ENCODE measurements around the gene CFAP99. TPM values are rescaled to one million over a fixed set of nuclear protein-coding genes. Genes with fewer than 3 reads are reported as not detected.
A peak's percentile ranks its signal among the peaks of the same experiment; 100 is the strongest.

The CFAP99 gene
- total and polyA plus RNA-seq, 9 of the 15 experiments (the other 6 are each of a cell fraction or from before 2014, with no cell fraction given), result 0.07 to 0.18 (median 0.09) TPM; not detected in 6

GRCh38 chr4:2441393-2442174 is 22.8 kb downstream of the CFAP99 start (continued):
- TF ChIP-seq DEAF1 (CRISPR knock-in tag; IDR thresholded peaks at IDR 0.05), result peak; percentile 75
- peak; percentile 19; the same call in 1 of the 2 replicates for TF ChIP-seq ZNF511 (CRISPR knock-in tag; IDR thresholded peaks at IDR 0.05)
- no peak for TF ChIP-seq KDM2B (CRISPR knock-in tag; IDR thresholded peaks at IDR 0.05)
- TF ChIP-seq ELK1 (CRISPR knock-in tag; IDR thresholded peaks at IDR 0.05), result no peak
- no peak for TF ChIP-seq E4F1 (CRISPR knock-in tag; IDR thresholded peaks at IDR 0.05; ENCODE audit: borderline replicate concordance)
- no peak for TF ChIP-seq SRSF3 (IDR thresholded peaks at IDR 0.05; ENCODE audit: insufficient read depth, low read length)
- 0 out of 2 replicates have a peak, but pooled peaks have one; percentile 26 for TF ChIP-seq KLF1 (tag; IDR thresholded peaks at IDR 0.05)
- TF ChIP-seq NFE2L1 (tag; IDR thresholded peaks at IDR 0.05; ENCODE audit: borderline replicate concordance, low read depth), result no peak
- TF ChIP-seq TSC22D4 (tag; IDR thresholded peaks at IDR 0.05), result no peak
- TF ChIP-seq CREB3L1 (IDR thresholded peaks at IDR 0.05; ENCODE audit: borderline replicate concordance, low read depth), result 0 out of 2 replicates have a peak, but pooled peaks have one; percentile 43
- TF ChIP-seq ZNF174 (CRISPR knock-in tag; IDR thresholded peaks at IDR 0.05), result no peak
- TF ChIP-seq SP2 (IDR thresholded peaks at IDR 0.05; ENCODE audit: extremely low read depth, low read depth, low read length, poor library complexity, severe bottlenecking), result no peak
- TF ChIP-seq EP400 (IDR thresholded peaks at IDR 0.05), result peak; percentile 38; the same call in 1 of the 2 replicates
- no peak for TF ChIP-seq HSF4 (CRISPR knock-in tag; IDR thresholded peaks at IDR 0.05; ENCODE audit: borderline replicate concordance)
- TF ChIP-seq ZNF740 (CRISPR knock-in tag; IDR thresholded peaks at IDR 0.05), result no peak
- TF ChIP-seq ZNF740 (tag; IDR thresholded peaks at IDR 0.05), result no peak
- TF ChIP-seq ZBTB17 (CRISPR knock-in tag; IDR thresholded peaks at IDR 0.05), result no peak
- no peak for TF ChIP-seq ZZZ3 (IDR thresholded peaks at IDR 0.05)
- no peak for TF ChIP-seq WHSC1 (IDR thresholded peaks at IDR 0.05; ENCODE audit: low read length)

Data from K562 (cell line).